HG03139 (cell line): Measurements from ENCODE around the gene PXYLP1.
"Not testable (repeated sequence)": the region's sequence is repeated elsewhere in the genome, so short reads cannot be mapped to it uniquely, and the experiment has no call there.

Experiments used
- ATAC-seq: cut with Tn5 transposase; IDR thresholded peaks from one replicate; pipeline ENCODE4 v1.9.1; 2021; ENCODE audit not compliant: unreplicated experiment

PXYLP1 gene

GRCh38 chr3:141231101-141231951, at the start of gene PXYLP1:
Gene PXYLP1, plus strand, starts transcription at chr3:141231825. Its CDS starts 28,351 bp downstream, at chr3:141260176.
- peak; percentile 89 for ATAC-seq

GRCh38 chr3:141183606-141184005, 48.0 kb upstream of the PXYLP1 start:
- ATAC-seq: no peak

GRCh38 chr3:141184430-141184829, 47.2 kb upstream of the PXYLP1 start:
- ATAC-seq: no peak

- ATAC-seq: no peak
Measured at GRCh38 chr3:141191097-141191749, 40.4 kb upstream of the PXYLP1 start.

GRCh38 chr3:141192345-141192744, 39.3 kb upstream of the PXYLP1 start:
- peak; percentile 100 for ATAC-seq

GRCh38 chr3:141193066-141193830, 38.4 kb upstream of the PXYLP1 start:
- no peak for ATAC-seq

GRCh38 chr3:141201122-141201521, 30.5 kb upstream of the PXYLP1 start:
- ATAC-seq: no peak

- no peak for ATAC-seq
Measured at GRCh38 chr3:141202682-141203081, 28.9 kb upstream of the PXYLP1 start.

GRCh38 chr3:141203866-141204265, 27.8 kb upstream of the PXYLP1 start:
- no peak for ATAC-seq

GRCh38 chr3:141204343-141204742, 27.3 kb upstream of the PXYLP1 start:
- no peak for ATAC-seq

- ATAC-seq: not testable (repeated sequence)
Measured at GRCh38 chr3:141211306-141211705, 20.3 kb upstream of the PXYLP1 start.

GRCh38 chr3:141212101-141212500, 19.5 kb upstream of the PXYLP1 start:
- ATAC-seq: no peak

- no peak for ATAC-seq
Measured at GRCh38 chr3:141212555-141212954, 19.1 kb upstream of the PXYLP1 start.

- ATAC-seq: no peak
Measured at GRCh38 chr3:141216975-141217374, 14.7 kb upstream of the PXYLP1 start.

- no peak for ATAC-seq
Measured at GRCh38 chr3:141217389-141217788, 14.2 kb upstream of the PXYLP1 start.

GRCh38 chr3:141218162-141218835, 13.3 kb upstream of the PXYLP1 start:
- ATAC-seq: no peak

- ATAC-seq: no peak
Measured at GRCh38 chr3:141218926-141219325, 12.7 kb upstream of the PXYLP1 start.

- no peak for ATAC-seq
Measured at GRCh38 chr3:141223673-141224166, 7.9 kb upstream of the PXYLP1 start.

GRCh38 chr3:141225939-141226338, 5.7 kb upstream of the PXYLP1 start:
- no peak for ATAC-seq

- no peak for ATAC-seq
Measured at GRCh38 chr3:141227216-141227615, 4.4 kb upstream of the PXYLP1 start.

GRCh38 chr3:141227752-141228151, 3.9 kb upstream of the PXYLP1 start:
- ATAC-seq: no peak
